ENCODE measurements around the gene PAQR8.

GRCh38 chr6:52381249-52381648 is 19.3 kb downstream of the PAQR8 start:
- no peak for TF ChIP-seq POLR2A (IDR thresholded peaks at IDR 0.05)
- no peak for TF ChIP-seq POLR2AphosphoS5 (IDR thresholded peaks at IDR 0.05; ENCODE audit: insufficient read depth in 1 of 2, low read depth in 1 of 2)
